K562 (cell line): ENCODE measurements around the gene LRRK1. TPM values are rescaled to one million over a fixed set of nuclear protein-coding genes. Genes with fewer than 3 reads are reported as not detected.
A peak's percentile ranks its signal among the peaks of the same experiment; 100 is the strongest.

Source experiments
- ATF3 ChIP-seq, 2 experiments: fragments of 450-650 bp in 1 of 2; sonication (generic) in 1 of 2; formaldehyde crosslinking in 1 of 2; IDR thresholded peaks in 1 of 2; conservative IDR thresholded peaks in 1 of 2; 2 replicates each; pipeline versions ENCODE4 v1.6.1 to v1.8.1; 2016 to 2023; ENCODE audit warnings: mild to moderate bottlenecking in 2 of 2, moderate library complexity in 2 of 2, inconsistent platforms in 1 of 2, missing genetic modification reagents in 1 of 2
- CHD7 ChIP-seq: fragments of 200-600 bp; sonication (generic); IDR thresholded peaks from one replicate; pipeline ENCODE4 v1.6.1; 2012; ENCODE audit warnings: mild to moderate bottlenecking, low read depth, low read length, inconsistent platforms
- DIDO1 ChIP-seq: fragments of 450-650 bp; IDR thresholded peaks from 2 replicates; pipeline ENCODE4 v1.6.1; 2016; ENCODE audit warnings: low read depth, missing biosample characterization, missing genetic modification characterization
- ILK ChIP-seq: fragments of 450-650 bp; IDR thresholded peaks from 2 replicates; pipeline ENCODE4 v1.6.1; 2016; ENCODE audit warnings: missing genetic modification characterization, low read depth, mild to moderate bottlenecking, missing compliant biosample characterization, moderate library complexity, borderline replicate concordance
- KLF6 ChIP-seq: fragments of 250-450 bp; sonication (Bioruptor Pico); IDR thresholded peaks from 2 replicates; pipeline ENCODE4 v1.4.0; 2020; ENCODE audit warnings: mild to moderate bottlenecking, moderate library complexity, borderline replicate concordance
- MLX ChIP-seq, 2 experiments: fragments of 450-650 bp in 1 of 2; sonication (generic) in 1 of 2; formaldehyde crosslinking; conservative IDR thresholded peaks; 2 replicates each; pipeline versions ENCODE4 v1.4.0 to v1.8.1; 2020 to 2022; ENCODE audit warnings: mild to moderate bottlenecking in 1 of 2, missing genetic modification reagents in 1 of 2
- POLR2H ChIP-seq: IDR thresholded peaks from 2 replicates; pipeline ENCODE4 v1.6.1; 2016; ENCODE audit warnings: missing genetic modification characterization, low read depth, mild to moderate bottlenecking, control low read depth, missing compliant biosample characterization, moderate library complexity
- SREBF2 ChIP-seq: sonication (generic); formaldehyde crosslinking; IDR thresholded peaks from 2 replicates; pipeline ENCODE4 v1.4.0; 2020; ENCODE audit warnings: mild to moderate bottlenecking, missing genetic modification reagents
- TRIM24 ChIP-seq, 2 experiments: fragments of 450-650 bp; IDR thresholded peaks; 2 replicates each; pipeline ENCODE4 v1.6.1; 2016
- ZC3H4 ChIP-seq: sonication (generic); formaldehyde crosslinking; IDR thresholded peaks from 2 replicates; pipeline ENCODE4 v1.9.0; 2021; ENCODE audit warnings: missing genetic modification reagents, borderline replicate concordance
- ZNF134 ChIP-seq: fragments of 250-450 bp; sonication (Bioruptor Pico); conservative IDR thresholded peaks from 2 replicates; pipeline ENCODE4 v1.4.0; 2020
- ZNF316 ChIP-seq: fragments of 450-650 bp; IDR thresholded peaks from 2 replicates; pipeline ENCODE4 v1.6.1; 2016
- polyA plus RNA-seq, 8 experiments: library from polyadenylated mRNA; depleted of rRNA in 4 of 8; stranded (reverse) in 5 of 8; unstranded in 3 of 8; fragments of >200 nt; fragmentation: Nextera tagmentation in 2 of 8; fragmentation: Illumina TruSeq in 1 of 8; extraction: Ambion mirVana in 2 of 8; extraction: Trizol in 1 of 8; gene quantifications; 2 replicates each; pipeline versions ENCODE4 v1.2.1 to v1.2.3, GENCODE V29; 2011 to 2014; ENCODE audit warnings: inconsistent platforms in 1 of 8, missing spikeins in 1 of 8
- total RNA-seq, 7 experiments: library from RNA; depleted of rRNA in 6 of 7; stranded (reverse); fragments of >200 nt in 6 of 7; fragmentation: Illumina TruSeq in 2 of 7; extraction: Trizol in 2 of 7; gene quantifications; 2 replicates each; pipeline versions ENCODE4 v1.2.1 to v1.2.3, GENCODE V29; 2011 to 2021; ENCODE audit warnings: low replicate concordance in 1 of 7

LRRK1 gene
- total and polyA plus RNA-seq, 9 of the 15 experiments (the other 6 are each of a cell fraction or from before 2014, with no cell fraction given) = 0.01 to 1.5 (median 0.11) TPM

GRCh38 chr15:101086394-101087171 lies 167.4 kb downstream of the LRRK1 start (continued):
- TF ChIP-seq CHD7 (no peak), ZNF316 (peak; percentile 63; the same call in 1 of the 2 replicates), TRIM24 (IDR thresholded peaks at IDR 0.05) (no peak), ZC3H4 (peak; percentile 61; the same call in 1 of the 2 replicates), ILK (no peak), ZNF134 (CRISPR knock-in tag) (no peak), DIDO1 (tag) (no peak), SREBF2 (CRISPR knock-in tag) (no peak), POLR2H (tag) (0 out of 2 replicates have a peak, but pooled peaks have one; percentile 52), ATF3 (IDR thresholded peaks at IDR 0.05) (no peak), ATF3 (CRISPR knock-in tag; conservative IDR thresholded peaks at IDR 0.05) (0 out of 2 replicates have a peak, but pooled peaks have one; percentile 37), MLX (CRISPR knock-in tag; conservative IDR thresholded peaks at IDR 0.05) (0 out of 4 replicates have a peak, but pooled peaks of 1 of the 2 experiments have one; percentile 72), KLF6 (CRISPR knock-in tag) (no peak)
